ENCODE results near the gene KIF12.

The KIF12 gene

GRCh38 chr9:114060711-114061110 is 38.4 kb downstream of the KIF12 start:
- DNase-seq (ENCODE audit: low spot score in 2 of 2) (no peak), ATAC-seq (ENCODE audit: low read depth) (no peak)
- Mint-ChIP-seq H3K27me3 (peaks cover 12% of the 10 kb centered on the region), H3K4me3 (no peak overlapping the region), H3K9me3 (no peaks in the 10 kb centered on the region), H3K27ac (no peak overlapping the region), H3K4me1 (no peaks in the 10 kb centered on the region), H3K36me3 (no peaks in the 10 kb centered on the region)

- H3K4me3 Mint-ChIP-seq = no peak overlapping the region
- H3K36me3 Mint-ChIP-seq = no peaks in the 10 kb centered on the region
- no peaks in the 10 kb centered on the region for H3K9me3 Mint-ChIP-seq
- no peak overlapping the region for H3K27ac Mint-ChIP-seq
- ATAC-seq (ENCODE audit: low read depth) (no peak), DNase-seq (ENCODE audit: low spot score in 2 of 2) (no peak)
- H3K27me3 Mint-ChIP-seq = peaks cover 12% of the 10 kb centered on the region
- H3K4me1 Mint-ChIP-seq = no peaks in the 10 kb centered on the region
These were observed 39.0 kb downstream of the KIF12 start for GRCh38 chr9:114060070-114060469.

GRCh38 chr9:114059047-114059803 is 39.9 kb downstream of the KIF12 start:
- Mint-ChIP-seq H3K36me3 (no peaks in the 10 kb centered on the region), H3K27me3 (peaks cover 12% of the 10 kb centered on the region), H3K9me3 (no peaks in the 10 kb centered on the region), H3K4me1 (no peaks in the 10 kb centered on the region), H3K27ac (no peak overlapping the region), H3K4me3 (no peak overlapping the region)
- ATAC-seq (ENCODE audit: low read depth) = no peak
- no peak for DNase-seq (ENCODE audit: low spot score in 2 of 2)

DNA sequence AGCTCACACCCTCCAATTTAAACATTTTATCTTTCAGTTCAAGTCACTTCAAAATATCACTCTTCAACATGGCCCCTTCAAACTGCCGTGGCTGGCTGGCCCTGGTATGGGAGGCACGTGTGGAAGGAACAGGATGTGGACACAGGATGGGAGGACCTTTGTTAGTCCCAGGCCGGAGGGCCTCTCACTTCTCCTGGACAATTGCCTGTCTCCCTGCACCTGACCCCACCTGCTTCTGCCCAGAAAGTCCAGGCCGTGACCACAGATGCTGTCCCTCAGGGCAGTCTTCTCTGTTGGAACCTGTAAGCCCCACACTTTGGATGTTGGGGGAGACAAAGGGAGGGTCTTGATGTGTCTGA is 40.4 kb downstream of the KIF12 start:
- DNase-seq (ENCODE audit: low spot score in 2 of 2) (no peak), ATAC-seq (ENCODE audit: low read depth) (no peak)
- H3K27ac Mint-ChIP-seq = no peak overlapping the region
- no peak overlapping the region for H3K4me3 Mint-ChIP-seq
- H3K9me3 Mint-ChIP-seq = no peaks in the 10 kb centered on the region
- no peaks in the 10 kb centered on the region for H3K36me3 Mint-ChIP-seq
- peaks cover 10% of the 10 kb centered on the region for H3K27me3 Mint-ChIP-seq
- H3K4me1 Mint-ChIP-seq = no peaks in the 10 kb centered on the region

DNA sequence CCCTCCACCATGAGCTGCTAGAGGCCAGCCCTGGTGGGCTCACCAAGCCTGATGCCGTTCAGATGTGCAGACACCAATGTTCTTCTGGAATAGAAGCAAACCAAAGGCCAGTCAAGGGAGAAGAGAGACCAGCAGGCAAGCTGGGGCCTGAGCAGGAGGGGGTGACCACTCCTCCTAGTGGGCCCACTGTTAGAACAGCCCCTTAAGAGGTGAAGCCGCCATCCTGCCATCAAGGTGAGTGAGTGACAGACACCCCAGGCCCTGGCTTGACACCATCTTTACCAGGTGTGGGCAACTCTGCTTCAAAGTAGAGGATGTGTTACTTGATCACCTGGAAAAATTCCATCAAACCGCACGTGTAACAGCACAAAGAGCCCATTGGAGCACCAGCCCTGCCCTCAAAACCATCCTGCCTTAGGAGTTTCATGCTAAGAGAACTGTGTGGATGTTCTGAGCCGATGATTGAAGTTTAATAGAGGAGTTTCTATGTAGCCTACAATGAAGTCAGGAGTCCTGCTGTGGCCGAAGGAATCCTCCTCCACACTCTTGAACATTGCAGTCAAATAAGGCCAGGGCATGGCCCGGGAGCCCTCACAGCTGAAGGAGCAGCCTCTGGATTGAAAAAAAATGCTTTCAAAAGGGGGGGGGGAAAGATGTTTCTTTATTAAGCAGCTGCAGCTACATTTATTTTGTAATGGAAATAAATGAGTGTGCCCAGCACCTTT is 41.8 kb downstream of the KIF12 start:
- no peak for DNase-seq (ENCODE audit: low spot score in 2 of 2)
- Mint-ChIP-seq H3K27me3 (peaks cover 8% of the 10 kb centered on the region), H3K9me3 (no peaks in the 10 kb centered on the region), H3K4me1 (no peaks in the 10 kb centered on the region), H3K36me3 (no peaks in the 10 kb centered on the region), H3K4me3 (no peak overlapping the region), H3K27ac (no peak overlapping the region)
- no peak for ATAC-seq (ENCODE audit: low read depth)

- peaks cover 2% of the 10 kb centered on the region for H3K27me3 Mint-ChIP-seq
- H3K36me3 Mint-ChIP-seq = no peaks in the 10 kb centered on the region
- DNase-seq (ENCODE audit: low spot score in 2 of 2) (no peak), ATAC-seq (ENCODE audit: low read depth) (no peak)
- H3K27ac Mint-ChIP-seq = no peak overlapping the region
- H3K4me1 Mint-ChIP-seq = no peaks in the 10 kb centered on the region
- no peaks in the 10 kb centered on the region for H3K9me3 Mint-ChIP-seq
- H3K4me3 Mint-ChIP-seq = no peak overlapping the region
These were observed 42.6 kb downstream of the KIF12 start for GRCh38 chr9:114056527-114056926.

DNA sequence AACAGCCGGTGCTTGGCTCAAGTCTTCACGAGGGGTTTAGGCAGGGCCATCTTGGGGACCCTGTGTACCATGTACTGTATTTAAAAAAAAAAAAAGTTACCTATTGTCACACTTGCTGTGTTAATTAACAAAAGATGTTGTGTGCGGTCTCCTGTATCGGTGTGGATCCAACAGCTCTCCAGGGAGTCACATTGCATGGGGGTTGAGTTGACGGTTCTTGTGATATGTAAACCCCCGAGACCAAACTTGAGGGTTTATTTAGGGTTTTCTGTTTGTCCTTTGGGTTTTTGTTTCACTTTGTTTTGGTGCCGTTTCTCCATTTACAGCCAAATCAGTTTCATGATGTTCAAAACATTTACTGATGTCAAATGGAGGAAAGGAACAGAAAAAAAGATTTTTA is 43.2 kb downstream of the KIF12 start:
- Mint-ChIP-seq H3K4me1 (no peaks in the 10 kb centered on the region), H3K27ac (no peak overlapping the region), H3K27me3 (peaks cover 2% of the 10 kb centered on the region), H3K9me3 (no peaks in the 10 kb centered on the region), H3K36me3 (no peaks in the 10 kb centered on the region), H3K4me3 (no peak overlapping the region)
- no peak for ATAC-seq (ENCODE audit: low read depth)
- no peak for DNase-seq (ENCODE audit: low spot score in 2 of 2)

DNA sequence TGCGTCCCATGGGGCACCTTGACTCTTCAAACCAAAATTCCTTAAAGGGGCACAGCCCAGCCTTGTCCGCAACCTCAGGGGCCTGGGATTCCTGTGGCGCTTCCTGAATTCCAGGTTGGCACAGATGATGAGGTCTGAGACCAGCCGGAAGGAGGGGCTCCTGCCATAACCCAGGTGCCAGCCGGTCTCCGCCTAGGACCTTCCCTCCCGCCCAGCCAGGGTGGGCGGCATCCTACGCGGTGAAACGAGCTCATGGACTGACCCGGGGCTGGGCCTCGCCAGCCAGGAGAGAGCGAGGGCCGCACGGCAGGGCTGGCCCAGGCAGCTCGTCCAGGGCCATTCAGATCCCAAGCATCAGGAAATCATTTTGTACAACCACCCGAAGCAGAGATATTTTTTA is 44.0 kb downstream of the KIF12 start:
- H3K27me3 Mint-ChIP-seq = no peaks in the 10 kb centered on the region
- H3K27ac Mint-ChIP-seq = no peak overlapping the region
- H3K4me3 Mint-ChIP-seq = no peak overlapping the region
- ATAC-seq (ENCODE audit: low read depth) (no peak), DNase-seq (ENCODE audit: low spot score in 2 of 2) (no peak)
- no peaks in the 10 kb centered on the region for H3K9me3 Mint-ChIP-seq
- no peaks in the 10 kb centered on the region for H3K36me3 Mint-ChIP-seq
- no peaks in the 10 kb centered on the region for H3K4me1 Mint-ChIP-seq

DNA sequence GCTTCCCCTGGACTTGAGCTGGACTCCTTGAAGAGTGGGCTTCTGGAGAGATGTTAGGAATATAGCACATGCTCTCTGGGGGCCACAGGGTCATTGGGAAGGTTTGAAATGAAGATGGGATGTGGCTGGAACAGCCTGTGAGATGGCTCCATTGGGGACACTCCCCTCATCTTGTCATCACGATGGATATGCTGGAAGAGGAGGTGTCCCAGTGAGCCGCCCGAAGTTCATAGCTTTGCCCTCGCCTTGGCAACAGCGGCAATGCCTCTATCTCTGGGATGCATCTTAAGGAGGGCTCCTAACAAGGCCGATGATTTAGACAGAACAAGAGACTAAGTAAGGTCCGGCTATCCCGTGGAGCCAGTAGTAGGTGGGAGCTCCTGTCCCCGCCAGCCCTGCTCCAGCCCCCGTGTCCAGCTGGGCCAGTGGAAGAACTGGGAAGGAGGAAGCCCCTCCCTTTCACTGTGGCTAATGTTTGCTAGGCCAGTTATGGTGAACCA is 44.9 kb downstream of the KIF12 start:
- Mint-ChIP-seq H3K4me3 (no peak overlapping the region), H3K9me3 (no peaks in the 10 kb centered on the region), H3K36me3 (no peaks in the 10 kb centered on the region), H3K4me1 (no peaks in the 10 kb centered on the region), H3K27ac (no peak overlapping the region), H3K27me3 (no peaks in the 10 kb centered on the region)
- DNase-seq (ENCODE audit: low spot score in 2 of 2) = no peak
- no peak for ATAC-seq (ENCODE audit: low read depth)

GRCh38 chr9:114053246-114054005 is 45.7 kb downstream of the KIF12 start:
- H3K27me3 Mint-ChIP-seq = no peaks in the 10 kb centered on the region
- no peaks in the 10 kb centered on the region for H3K9me3 Mint-ChIP-seq
- no peak for DNase-seq (ENCODE audit: low spot score in 2 of 2)
- H3K4me1 Mint-ChIP-seq = no peaks in the 10 kb centered on the region
- H3K27ac Mint-ChIP-seq = no peak overlapping the region
- no peak overlapping the region for H3K4me3 Mint-ChIP-seq
- H3K36me3 Mint-ChIP-seq = no peaks in the 10 kb centered on the region
- no peak for ATAC-seq (ENCODE audit: low read depth)

DNA sequence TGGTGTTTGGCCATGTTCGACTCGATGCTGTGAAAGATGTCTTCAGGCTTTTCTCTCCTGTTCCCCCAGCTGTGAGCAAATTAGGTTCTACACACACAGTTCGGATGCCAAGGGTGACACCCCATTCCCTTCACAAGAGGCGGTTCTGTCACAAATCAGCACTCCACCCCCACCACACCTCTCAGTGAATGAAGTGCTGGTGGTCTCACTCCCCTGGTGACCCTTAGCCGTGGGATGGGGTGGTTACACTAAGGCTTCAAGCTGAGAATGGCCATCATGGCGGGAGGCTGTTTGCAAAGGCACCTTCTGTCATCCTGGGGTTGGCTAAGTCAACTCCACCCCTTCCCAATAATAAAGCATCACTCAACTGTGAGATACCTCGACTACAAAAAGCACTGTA is 47.4 kb downstream of the KIF12 start:
- no peaks in the 10 kb centered on the region for H3K36me3 Mint-ChIP-seq
- H3K4me3 Mint-ChIP-seq = no peak overlapping the region
- no peaks in the 10 kb centered on the region for H3K4me1 Mint-ChIP-seq
- no peaks in the 10 kb centered on the region for H3K27me3 Mint-ChIP-seq
- DNase-seq (ENCODE audit: low spot score in 2 of 2) (no peak), ATAC-seq (ENCODE audit: low read depth) (no peak)
- H3K27ac Mint-ChIP-seq = no peak overlapping the region
- no peaks in the 10 kb centered on the region for H3K9me3 Mint-ChIP-seq

GRCh38 chr9:114051281-114051680 is 47.8 kb downstream of the KIF12 start:
- no peaks in the 10 kb centered on the region for H3K4me1 Mint-ChIP-seq
- H3K27ac Mint-ChIP-seq = no peak overlapping the region
- no peaks in the 10 kb centered on the region for H3K9me3 Mint-ChIP-seq
- ATAC-seq (ENCODE audit: low read depth) (no peak), DNase-seq (ENCODE audit: low spot score in 2 of 2) (no peak)
- H3K4me3 Mint-ChIP-seq = no peak overlapping the region
- H3K36me3 Mint-ChIP-seq = no peaks in the 10 kb centered on the region
- H3K27me3 Mint-ChIP-seq = no peaks in the 10 kb centered on the region

- Mint-ChIP-seq H3K27me3 (no peaks in the 10 kb centered on the region), H3K36me3 (no peaks in the 10 kb centered on the region), H3K27ac (no peak overlapping the region), H3K9me3 (no peaks in the 10 kb centered on the region), H3K4me1 (no peaks in the 10 kb centered on the region), H3K4me3 (no peak overlapping the region)
- ATAC-seq (ENCODE audit: low read depth) (no peak), DNase-seq (ENCODE audit: low spot score in 2 of 2) (no peak)
These were observed 48.4 kb downstream of the KIF12 start for GRCh38 chr9:114050646-114051045.

DNA sequence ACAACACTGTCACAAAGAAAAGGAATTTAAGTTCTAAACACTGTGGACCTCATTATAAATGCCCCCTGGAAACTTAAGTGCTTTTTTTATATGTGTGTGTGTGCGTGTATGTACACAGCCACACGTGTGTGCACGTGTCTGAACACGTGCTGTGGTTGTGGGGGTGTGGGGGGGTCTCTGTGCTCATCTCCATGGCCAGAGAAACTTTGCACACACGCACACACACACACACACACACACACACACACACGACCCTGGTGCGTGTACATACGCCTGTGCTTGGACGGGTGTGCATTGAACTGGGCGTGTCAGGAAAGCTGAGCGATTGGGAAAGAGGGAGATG is 48.9 kb downstream of the KIF12 start:
- H3K27me3 Mint-ChIP-seq = no peaks in the 10 kb centered on the region
- DNase-seq (ENCODE audit: low spot score in 2 of 2) = no peak
- ATAC-seq (ENCODE audit: low read depth) = no peak
- no peaks in the 10 kb centered on the region for H3K9me3 Mint-ChIP-seq
- H3K4me3 Mint-ChIP-seq = no peak overlapping the region
- no peaks in the 10 kb centered on the region for H3K36me3 Mint-ChIP-seq
- H3K4me1 Mint-ChIP-seq = no peaks in the 10 kb centered on the region
- H3K27ac Mint-ChIP-seq = no peak overlapping the region
